Karpas-422 (cell line): ENCODE data around the gene CACNA1C. TPM values are rescaled to one million over a fixed set of nuclear protein-coding genes. Genes with fewer than 3 reads are reported as not detected.

Source experiments
- DNase-seq: peaks from one replicate; pipeline ENCODE4 v3.0.0-alpha.2; 2015
- H2AFZ ChIP-seq: fragments of 200-600 bp; sonication (generic); 2 replicates; pipeline ENCODE4 v1.6.1; 2014; ENCODE audit warnings: antibody characterized with exemption, low read length, mixed read lengths
- H3K27ac ChIP-seq: fragments of 200-600 bp; sonication (generic); 2 replicates; pipeline ENCODE4 v1.5.1; 2014; ENCODE audit warnings: mild to moderate bottlenecking, low read length, moderate library complexity
- H3K27me3 ChIP-seq: fragments of 200-600 bp; sonication (generic); 2 replicates; pipeline ENCODE4 v1.6.1; 2014; ENCODE audit warnings: low read length, mixed read lengths
- H3K36me3 ChIP-seq: fragments of 200-600 bp; sonication (generic); 2 replicates; pipeline ENCODE4 v1.6.1; 2014; ENCODE audit warnings: low read length, mixed read lengths; ENCODE audit not compliant: insufficient read depth
- H3K4me1 ChIP-seq: fragments of 200-600 bp; sonication (generic); 2 replicates; pipeline ENCODE4 v1.6.1; 2014; ENCODE audit warnings: mild to moderate bottlenecking, low read length, mixed read lengths
- H3K4me2 ChIP-seq: fragments of 200-600 bp; sonication (generic); 2 replicates; pipeline ENCODE4 v1.6.1; 2014; ENCODE audit warnings: low read length, low read depth, mild to moderate bottlenecking; ENCODE audit not compliant: poor library complexity, severe bottlenecking
- H3K4me3 ChIP-seq: fragments of 200-600 bp; sonication (generic); 2 replicates; pipeline ENCODE4 v1.5.1; 2014; ENCODE audit warnings: mild to moderate bottlenecking, antibody characterized with exemption, low read length, mixed read lengths
- H3K79me2 ChIP-seq: fragments of 200-600 bp; sonication (generic); 2 replicates; pipeline ENCODE4 v1.6.1; 2014; ENCODE audit warnings: mild to moderate bottlenecking, low read length, mixed read lengths
- H3K9ac ChIP-seq: fragments of 200-600 bp; sonication (generic); 2 replicates; pipeline ENCODE4 v1.6.0; 2014; ENCODE audit warnings: low read length
- H3K9me2 ChIP-seq: fragments of 200-600 bp; sonication (generic), shearing (Covaris generic); replicated peaks from 2 replicates; pipeline ENCODE4 v1.6.0; 2014; ENCODE audit warnings: mild to moderate bottlenecking, low read length, moderate library complexity; ENCODE audit not compliant: insufficient read depth
- H3K9me3 ChIP-seq: fragments of 300-700, 200-600 bp; sonication (generic); 2 replicates; pipeline ENCODE4 v1.6.1; 2014; ENCODE audit warnings: low read length, mixed read lengths
- H4K20me1 ChIP-seq: fragments of 200-600 bp; sonication (generic); 2 replicates; pipeline ENCODE4 v1.6.1; 2014; ENCODE audit warnings: mild to moderate bottlenecking, antibody characterized with exemption, low read length, low read depth; ENCODE audit not compliant: insufficient read depth
- total RNA-seq: library from RNA; depleted of rRNA; stranded (reverse); fragments of >200 nt; shearing (Covaris generic); gene quantifications from 2 replicates; pipeline ENCODE4 v1.2.3, GENCODE V29; 2014; ENCODE audit warnings: low replicate concordance

Gene CACNA1C
- total RNA-seq, 1 experiment from 2014 or later: 0.11 TPM

GRCh38 chr12:2618291-2618995, 565.7 kb downstream of the CACNA1C start:
- no peaks in the 10 kb centered on the region for H3K79me2 ChIP-seq
- no peaks in the 10 kb centered on the region; the same call in 1 of the 2 replicates for H4K20me1 ChIP-seq
- H3K9ac ChIP-seq: no peak overlapping the region
- H2AFZ ChIP-seq: no peak overlapping the region
- no peak for DNase-seq
- no peaks in the 10 kb centered on the region for H3K27me3 ChIP-seq
- H3K4me3 ChIP-seq: no peak overlapping the region
- H3K36me3 ChIP-seq: no peaks in the 10 kb centered on the region
- H3K4me2 ChIP-seq: no peak overlapping the region
- no peaks in the 10 kb centered on the region for H3K9me2 ChIP-seq
- no peaks in the 10 kb centered on the region for H3K4me1 ChIP-seq
- H3K27ac ChIP-seq: no peak overlapping the region
- H3K9me3 ChIP-seq: no peaks in the 10 kb centered on the region

- H3K9me2 ChIP-seq: no peaks in the 10 kb centered on the region
- H2AFZ ChIP-seq: no peak overlapping the region
- H3K4me3 ChIP-seq: no peak overlapping the region
- no peak for DNase-seq
- no peak overlapping the region for H3K27ac ChIP-seq
- H3K36me3 ChIP-seq: no peaks in the 10 kb centered on the region
- no peaks in the 10 kb centered on the region for H3K4me1 ChIP-seq
- H3K9ac ChIP-seq: no peak overlapping the region
- no peaks in the 10 kb centered on the region for H3K9me3 ChIP-seq
- no peak overlapping the region for H3K4me2 ChIP-seq
- H4K20me1 ChIP-seq: no peaks in the 10 kb centered on the region; the same call in 1 of the 2 replicates
- no peaks in the 10 kb centered on the region for H3K79me2 ChIP-seq
- no peaks in the 10 kb centered on the region for H3K27me3 ChIP-seq
These were observed 566.3 kb downstream of the CACNA1C start for GRCh38 chr12:2619136-2619535.

- H3K4me2 ChIP-seq: no peak overlapping the region
These were observed 569.7 kb downstream of the CACNA1C start for GRCh38 chr12:2622460-2622859.

GRCh38 chr12:2623472-2623871, 570.7 kb downstream of the CACNA1C start:
- peaks cover 7% of the 10 kb centered on the region for H3K4me1 ChIP-seq

More at GRCh38 chr12:2622460-2622859, 569.7 kb downstream of the CACNA1C start:
- Histone ChIP-seq H4K20me1 (no peaks in the 10 kb centered on the region), H3K9me2 (no peaks in the 10 kb centered on the region), H3K27me3 (no peaks in the 10 kb centered on the region), H3K79me2 (no peaks in the 10 kb centered on the region), H3K9ac (no peak overlapping the region), H3K36me3 (no peaks in the 10 kb centered on the region), H3K4me3 (no peak overlapping the region), H3K9me3 (no peaks in the 10 kb centered on the region), H2AFZ (no peak overlapping the region), H3K4me1 (peaks cover 7% of the 10 kb centered on the region), H3K27ac (no peak overlapping the region)
- DNase-seq: no peak

DNA sequence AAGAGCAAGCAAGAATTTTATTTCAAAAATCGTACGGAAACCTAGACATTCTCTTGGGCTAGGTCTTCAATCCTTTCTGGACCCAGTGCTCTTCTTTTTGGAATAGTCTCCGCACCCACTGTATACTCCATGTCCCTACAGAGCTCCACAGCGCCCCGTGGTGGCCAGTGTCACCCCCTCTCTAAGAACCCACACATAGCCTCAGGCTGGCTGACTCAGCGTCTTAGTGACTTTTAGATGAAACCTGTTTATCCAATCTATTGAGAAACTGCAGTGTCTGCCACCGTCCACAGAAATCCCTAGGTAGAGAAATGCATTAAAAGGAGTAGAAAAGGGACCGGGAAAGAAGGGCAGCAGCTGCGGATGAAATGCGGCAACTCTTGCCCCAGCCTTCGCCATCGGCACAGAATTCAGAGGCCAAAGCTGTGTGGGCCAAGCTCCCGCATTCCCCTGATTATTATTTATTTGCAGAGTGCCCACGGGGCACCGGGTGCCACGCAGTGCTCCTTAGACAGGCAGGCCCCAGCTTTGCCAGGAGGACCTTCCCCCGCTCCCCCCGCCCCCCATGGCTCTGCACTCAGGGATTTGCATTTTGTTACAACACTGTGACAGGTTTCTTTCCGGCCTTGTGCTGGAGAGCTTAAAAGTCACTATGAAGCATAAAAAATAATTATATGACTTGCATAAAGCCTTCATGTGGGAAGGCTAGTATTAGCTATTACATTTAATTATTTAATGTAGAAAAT, 571.9 kb downstream of the CACNA1C start:
- Histone ChIP-seq H3K4me2 (no peak overlapping the region), H3K4me3 (no peak overlapping the region)
- DNase-seq: peak; percentile 81

More at GRCh38 chr12:2623472-2623871, 570.7 kb downstream of the CACNA1C start:
- H3K27me3 ChIP-seq: no peaks in the 10 kb centered on the region
- H3K9me3 ChIP-seq: no peaks in the 10 kb centered on the region
- H2AFZ ChIP-seq: no peak overlapping the region
- no peak overlapping the region for H3K9ac ChIP-seq
- DNase-seq: no peak
- no peak overlapping the region for H3K4me2 ChIP-seq
- H3K4me3 ChIP-seq: no peak overlapping the region
- H3K27ac ChIP-seq: no peak overlapping the region
- no peaks in the 10 kb centered on the region for H3K79me2 ChIP-seq
- no peaks in the 10 kb centered on the region for H3K9me2 ChIP-seq
- no peaks in the 10 kb centered on the region for H3K36me3 ChIP-seq
- H4K20me1 ChIP-seq: no peaks in the 10 kb centered on the region

DNA sequence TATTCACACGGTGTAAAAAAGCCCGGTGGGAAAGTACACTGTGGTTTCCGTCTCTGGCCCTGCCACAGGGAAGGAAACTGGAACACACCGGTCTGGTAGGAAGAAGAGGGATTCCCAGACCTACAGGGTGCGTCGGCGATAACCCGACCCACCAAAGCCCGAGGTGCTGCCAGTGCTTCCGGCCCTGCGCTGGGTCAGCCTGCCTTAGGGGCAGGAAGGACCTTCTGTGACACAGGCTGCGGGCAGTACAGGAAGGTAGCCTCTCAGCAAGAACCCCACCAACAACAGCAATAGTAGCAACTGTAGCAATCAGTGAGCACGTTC, 572.5 kb downstream of the CACNA1C start:
- Histone ChIP-seq H3K36me3 (no peaks in the 10 kb centered on the region), H4K20me1 (no peaks in the 10 kb centered on the region), H3K9me3 (no peaks in the 10 kb centered on the region), H3K9ac (no peak overlapping the region), H3K27me3 (no peaks in the 10 kb centered on the region), H3K4me3 (no peak overlapping the region), H3K79me2 (no peaks in the 10 kb centered on the region), H3K4me2 (no peak overlapping the region), H3K4me1 (peaks cover 7% of the 10 kb centered on the region), H3K27ac (no peak overlapping the region), H3K9me2 (no peaks in the 10 kb centered on the region), H2AFZ (no peak overlapping the region)
- DNase-seq: no peak

More for the DNA sequence above, 571.9 kb downstream of the CACNA1C start:
- Histone ChIP-seq H3K27ac (no peak overlapping the region), H3K27me3 (no peaks in the 10 kb centered on the region), H4K20me1 (no peaks in the 10 kb centered on the region), H3K9me2 (no peaks in the 10 kb centered on the region), H3K9ac (no peak overlapping the region), H2AFZ (no peak overlapping the region), H3K79me2 (no peaks in the 10 kb centered on the region), H3K4me1 (peaks cover 7% of the 10 kb centered on the region), H3K9me3 (no peaks in the 10 kb centered on the region), H3K36me3 (no peaks in the 10 kb centered on the region)

DNA sequence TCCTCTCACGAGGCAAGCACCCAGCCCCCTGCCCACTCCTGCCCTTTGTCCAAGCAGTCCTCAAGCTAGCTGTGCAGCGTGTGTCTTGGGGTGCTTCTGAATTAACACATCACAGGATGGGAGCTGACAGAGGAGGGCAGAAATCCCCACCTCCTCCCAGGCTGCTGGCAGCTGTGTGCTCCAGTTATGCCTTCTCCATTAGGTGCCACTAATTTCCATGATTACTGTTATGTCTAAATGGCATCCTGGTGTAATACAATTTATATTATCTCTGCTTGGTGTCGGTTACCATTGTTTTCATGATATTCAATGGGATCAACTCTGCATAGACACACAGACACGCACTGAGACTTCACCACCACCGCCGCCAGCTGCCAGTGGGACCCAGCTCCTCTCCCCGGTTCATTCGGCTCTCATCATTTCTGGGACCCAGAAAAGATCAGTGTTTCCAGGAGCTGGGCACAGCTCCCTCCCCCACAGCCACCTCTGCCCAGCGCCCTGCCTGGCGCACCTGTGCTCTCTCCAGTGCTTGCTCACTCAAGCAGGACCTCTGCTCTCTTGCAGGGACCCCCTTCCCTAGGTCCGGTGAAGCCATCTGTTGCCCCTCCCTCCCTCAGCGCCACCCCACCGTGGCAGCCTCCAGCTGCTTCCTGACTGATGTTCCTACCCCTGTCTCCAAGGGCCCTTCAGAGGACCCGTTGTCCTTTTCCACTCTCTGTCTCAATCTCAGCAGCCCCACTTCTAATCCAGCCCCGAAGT, 574.5 kb downstream of the CACNA1C start:
- Histone ChIP-seq H3K27me3 (no peaks in the 10 kb centered on the region), H3K4me3 (no peak overlapping the region), H3K4me2 (no peak overlapping the region), H3K4me1 (peaks cover 7% of the 10 kb centered on the region), H3K9ac (no peak overlapping the region), H4K20me1 (no peaks in the 10 kb centered on the region), H3K36me3 (no peaks in the 10 kb centered on the region), H2AFZ (no peak overlapping the region), H3K27ac (no peak overlapping the region), H3K9me2 (no peaks in the 10 kb centered on the region), H3K79me2 (no peaks in the 10 kb centered on the region), H3K9me3 (no peaks in the 10 kb centered on the region)
- DNase-seq: no peak

GRCh38 chr12:2627835-2628191, 575.0 kb downstream of the CACNA1C start:
- H2AFZ ChIP-seq: no peak overlapping the region
- H3K36me3 ChIP-seq: no peaks in the 10 kb centered on the region
- H3K4me2 ChIP-seq: no peak overlapping the region
- H3K79me2 ChIP-seq: no peaks in the 10 kb centered on the region
- H3K9ac ChIP-seq: no peak overlapping the region
- no peak overlapping the region for H3K27ac ChIP-seq
- no peak for DNase-seq
- no peaks in the 10 kb centered on the region for H3K9me2 ChIP-seq
- H3K4me1 ChIP-seq: peaks cover 7% of the 10 kb centered on the region
- no peaks in the 10 kb centered on the region for H3K27me3 ChIP-seq
- no peaks in the 10 kb centered on the region for H3K9me3 ChIP-seq
- no peak overlapping the region for H3K4me3 ChIP-seq
- H4K20me1 ChIP-seq: no peaks in the 10 kb centered on the region
